RWPE2 (cell line): ENCODE measurements around the gene HOXC4.

Experiments used
- ATAC-seq: fragments of 200-7000 bp; cut with Tn5 transposase; 3 replicates; pipeline ENCODE4 v1.9.1; 2021; ENCODE audit warnings: low read depth
- DNase-seq: peaks from one replicate; pipeline ENCODE4 v3.0.0-alpha.2; 2020; ENCODE audit warnings: low spot score
- H3K27ac ChIP-seq: fragments of 450-650 bp; 2 replicates; pipeline ENCODE4 v1.5.1; 2017; ENCODE audit warnings: mild to moderate bottlenecking; ENCODE audit not compliant: poor library complexity, severe bottlenecking
- H3K27me3 ChIP-seq: fragments of 250-450 bp; sonication (Bioruptor Pico); 2 replicates; pipeline ENCODE4 v1.5.1; 2021; ENCODE audit warnings: mild to moderate bottlenecking, moderate library complexity; ENCODE audit not compliant: insufficient read depth, poor library complexity, severe bottlenecking
- H3K36me3 ChIP-seq: fragments of 250-450 bp; sonication (Bioruptor Pico); 2 replicates; pipeline ENCODE4 v1.5.1; 2020; ENCODE audit warnings: low read depth, mild to moderate bottlenecking, moderate library complexity
- H3K4me1 ChIP-seq: fragments of 250-450 bp; sonication (Bioruptor Pico); 2 replicates; pipeline ENCODE4 v1.5.1; 2021; ENCODE audit warnings: mild to moderate bottlenecking, moderate library complexity; ENCODE audit not compliant: insufficient read depth, poor library complexity, severe bottlenecking
- H3K4me3 ChIP-seq: fragments of 250-450 bp; sonication (Bioruptor Pico); 2 replicates; pipeline ENCODE4 v1.5.1; 2021; ENCODE audit warnings: mild to moderate bottlenecking, moderate library complexity; ENCODE audit not compliant: severe bottlenecking
- H3K9me3 ChIP-seq: fragments of 250-450 bp; sonication (Bioruptor Pico); 2 replicates; pipeline ENCODE4 v1.5.1; 2021; ENCODE audit warnings: mild to moderate bottlenecking, moderate library complexity; ENCODE audit not compliant: severe bottlenecking
- TF ChIP-seq, protein P1 (sequence below): fragments of 450-650 bp; IDR thresholded peaks from one replicate; pipeline ENCODE4 v1.5.1; 2017; ENCODE audit warnings: mild to moderate bottlenecking, moderate library complexity; ENCODE audit not compliant: poor library complexity, severe bottlenecking

The HOXC4 gene

DNA sequence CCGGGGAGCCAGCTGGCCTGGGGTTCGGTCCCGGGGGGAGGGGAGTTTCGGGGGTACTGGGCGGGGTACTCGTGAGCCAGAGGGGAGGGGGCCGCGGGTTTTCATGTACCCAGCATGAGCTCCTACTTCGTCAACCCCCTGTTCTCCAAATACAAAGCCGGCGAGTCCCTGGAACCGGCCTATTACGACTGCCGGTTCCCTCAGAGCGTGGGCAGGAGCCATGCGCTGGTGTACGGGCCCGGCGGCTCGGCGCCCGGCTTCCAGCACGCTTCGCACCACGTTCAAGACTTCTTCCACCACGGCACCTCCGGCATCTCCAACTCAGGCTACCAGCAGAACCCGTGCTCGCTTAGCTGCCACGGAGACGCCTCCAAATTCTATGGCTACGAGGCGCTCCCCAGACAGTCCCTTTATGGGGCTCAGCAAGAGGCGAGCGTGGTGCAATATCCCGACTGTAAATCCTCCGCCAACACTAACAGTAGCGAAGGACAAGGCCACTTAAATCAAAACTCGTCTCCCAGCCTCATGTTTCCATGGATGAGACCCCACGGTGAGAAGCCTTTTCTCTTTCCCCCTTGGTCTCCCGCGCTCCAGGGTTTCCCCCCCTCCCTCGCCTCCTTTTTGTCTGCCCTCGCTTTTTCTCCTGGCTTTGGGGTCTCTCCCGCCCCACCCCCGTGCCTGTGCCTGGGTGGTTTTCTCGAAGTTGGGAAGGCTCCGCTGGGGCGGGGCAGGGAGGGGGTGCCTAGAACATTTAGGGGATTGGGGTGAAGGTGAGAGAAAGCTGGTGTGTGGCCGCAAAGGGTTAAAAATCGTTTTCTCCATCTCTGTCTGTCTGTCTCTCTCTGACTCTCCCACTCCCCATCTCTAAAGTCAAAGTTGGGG lies 44.2 kb upstream of the HOXC4 start:
- Histone ChIP-seq H3K9me3 (no peaks in the 10 kb centered on the region), H3K4me3 (peak overlapping the region; percentile 25), H3K36me3 (no peaks in the 10 kb centered on the region), H3K27me3 (peaks cover 93% of the 10 kb centered on the region), H3K27ac (no peak overlapping the region), H3K4me1 (no peaks in the 10 kb centered on the region)
- TF ChIP-seq, protein P1, sequence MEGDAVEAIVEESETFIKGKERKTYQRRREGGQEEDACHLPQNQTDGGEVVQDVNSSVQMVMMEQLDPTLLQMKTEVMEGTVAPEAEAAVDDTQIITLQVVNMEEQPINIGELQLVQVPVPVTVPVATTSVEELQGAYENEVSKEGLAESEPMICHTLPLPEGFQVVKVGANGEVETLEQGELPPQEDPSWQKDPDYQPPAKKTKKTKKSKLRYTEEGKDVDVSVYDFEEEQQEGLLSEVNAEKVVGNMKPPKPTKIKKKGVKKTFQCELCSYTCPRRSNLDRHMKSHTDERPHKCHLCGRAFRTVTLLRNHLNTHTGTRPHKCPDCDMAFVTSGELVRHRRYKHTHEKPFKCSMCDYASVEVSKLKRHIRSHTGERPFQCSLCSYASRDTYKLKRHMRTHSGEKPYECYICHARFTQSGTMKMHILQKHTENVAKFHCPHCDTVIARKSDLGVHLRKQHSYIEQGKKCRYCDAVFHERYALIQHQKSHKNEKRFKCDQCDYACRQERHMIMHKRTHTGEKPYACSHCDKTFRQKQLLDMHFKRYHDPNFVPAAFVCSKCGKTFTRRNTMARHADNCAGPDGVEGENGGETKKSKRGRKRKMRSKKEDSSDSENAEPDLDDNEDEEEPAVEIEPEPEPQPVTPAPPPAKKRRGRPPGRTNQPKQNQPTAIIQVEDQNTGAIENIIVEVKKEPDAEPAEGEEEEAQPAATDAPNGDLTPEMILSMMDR: no peak
- DNase-seq: no peak
- ATAC-seq: peak; percentile 48

DNA sequence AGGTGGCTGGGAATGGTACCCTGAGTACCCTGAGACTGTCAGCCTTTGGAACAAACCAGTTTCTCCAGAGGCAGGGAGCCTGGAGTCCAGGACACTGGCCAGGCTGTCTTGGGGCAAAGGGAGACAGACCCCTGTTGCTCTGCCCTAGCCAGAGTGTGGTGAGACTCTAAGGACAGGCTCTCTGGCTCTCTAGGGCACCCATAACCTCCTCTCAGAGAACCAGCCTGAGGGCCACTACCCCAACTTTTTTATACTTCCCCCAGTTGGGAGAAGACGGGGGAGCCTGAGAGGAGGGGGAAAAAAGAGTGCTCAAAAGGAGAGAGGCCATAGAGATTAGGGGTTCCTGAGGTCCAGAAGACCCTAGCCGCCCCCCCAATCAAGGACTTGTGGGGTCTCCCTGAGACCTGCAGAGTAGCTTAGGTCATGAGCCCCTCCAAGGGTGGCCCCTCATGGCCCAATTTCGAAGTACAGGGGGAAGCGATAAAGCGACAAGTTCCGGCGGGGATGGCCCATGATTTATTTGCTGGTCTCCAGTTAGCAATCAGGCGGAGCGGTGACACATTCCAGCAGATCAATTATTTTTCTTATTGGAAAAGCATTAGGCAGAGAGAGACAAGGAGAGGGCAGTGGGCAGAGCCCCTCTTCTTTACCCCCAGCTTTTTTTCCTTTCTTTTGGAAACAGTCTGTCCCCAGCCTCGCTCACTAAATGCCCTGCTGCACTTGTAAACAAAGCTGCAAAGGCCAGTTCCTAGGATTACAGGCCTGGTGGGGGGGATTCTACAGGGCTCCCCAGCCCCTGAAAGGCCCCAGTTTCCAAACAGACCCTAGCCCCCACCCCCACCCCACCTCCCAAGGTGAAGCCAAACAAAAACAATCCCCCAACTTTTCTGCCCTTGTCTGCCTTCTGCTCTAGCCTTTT lies 43.3 kb upstream of the HOXC4 start:
- Histone ChIP-seq H3K9me3 (no peaks in the 10 kb centered on the region), H3K36me3 (no peaks in the 10 kb centered on the region), H3K4me1 (no peaks in the 10 kb centered on the region), H3K27ac (no peak overlapping the region), H3K4me3 (no peak overlapping the region), H3K27me3 (peaks cover 93% of the 10 kb centered on the region)
- DNase-seq: no peak
- TF ChIP-seq, protein P1: no peak
- ATAC-seq: no peak

DNA sequence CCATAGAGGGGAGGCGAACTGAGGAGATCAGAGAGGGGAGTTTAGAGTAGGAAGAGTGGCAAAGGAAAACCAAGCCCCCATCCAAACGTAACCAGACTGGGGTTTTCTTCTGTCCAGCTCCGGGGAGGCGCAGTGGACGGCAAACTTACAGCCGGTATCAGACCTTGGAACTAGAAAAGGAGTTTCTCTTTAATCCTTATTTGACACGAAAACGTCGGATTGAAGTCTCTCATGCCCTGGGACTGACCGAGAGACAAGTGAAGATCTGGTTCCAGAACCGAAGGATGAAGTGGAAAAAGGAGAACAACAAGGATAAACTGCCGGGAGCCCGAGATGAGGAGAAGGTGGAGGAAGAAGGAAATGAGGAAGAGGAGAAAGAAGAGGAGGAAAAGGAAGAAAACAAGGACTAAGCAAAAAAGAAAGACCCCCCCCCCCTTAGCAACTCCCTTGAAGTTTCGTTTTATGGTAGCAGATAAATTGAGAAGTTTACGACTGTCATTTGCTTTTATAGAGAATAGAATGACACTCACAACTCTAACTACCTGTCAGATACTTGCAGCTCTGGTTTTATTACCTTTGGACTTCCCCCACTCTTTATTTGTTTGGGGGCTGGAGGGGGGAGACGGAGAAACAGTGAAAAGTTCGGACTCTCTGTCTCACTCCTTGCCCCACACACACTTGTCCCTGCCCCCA lies 42.5 kb upstream of the HOXC4 start:
- peaks cover 93% of the 10 kb centered on the region for H3K27me3 ChIP-seq
- DNase-seq: no peak
- no peaks in the 10 kb centered on the region for H3K36me3 ChIP-seq
- H3K9me3 ChIP-seq: no peaks in the 10 kb centered on the region
- H3K4me1 ChIP-seq: no peaks in the 10 kb centered on the region
- H3K27ac ChIP-seq: no peak overlapping the region
- H3K4me3 ChIP-seq: peak overlapping the region; percentile 4
- no peak for ATAC-seq
- TF ChIP-seq, protein P1: no peak

DNA sequence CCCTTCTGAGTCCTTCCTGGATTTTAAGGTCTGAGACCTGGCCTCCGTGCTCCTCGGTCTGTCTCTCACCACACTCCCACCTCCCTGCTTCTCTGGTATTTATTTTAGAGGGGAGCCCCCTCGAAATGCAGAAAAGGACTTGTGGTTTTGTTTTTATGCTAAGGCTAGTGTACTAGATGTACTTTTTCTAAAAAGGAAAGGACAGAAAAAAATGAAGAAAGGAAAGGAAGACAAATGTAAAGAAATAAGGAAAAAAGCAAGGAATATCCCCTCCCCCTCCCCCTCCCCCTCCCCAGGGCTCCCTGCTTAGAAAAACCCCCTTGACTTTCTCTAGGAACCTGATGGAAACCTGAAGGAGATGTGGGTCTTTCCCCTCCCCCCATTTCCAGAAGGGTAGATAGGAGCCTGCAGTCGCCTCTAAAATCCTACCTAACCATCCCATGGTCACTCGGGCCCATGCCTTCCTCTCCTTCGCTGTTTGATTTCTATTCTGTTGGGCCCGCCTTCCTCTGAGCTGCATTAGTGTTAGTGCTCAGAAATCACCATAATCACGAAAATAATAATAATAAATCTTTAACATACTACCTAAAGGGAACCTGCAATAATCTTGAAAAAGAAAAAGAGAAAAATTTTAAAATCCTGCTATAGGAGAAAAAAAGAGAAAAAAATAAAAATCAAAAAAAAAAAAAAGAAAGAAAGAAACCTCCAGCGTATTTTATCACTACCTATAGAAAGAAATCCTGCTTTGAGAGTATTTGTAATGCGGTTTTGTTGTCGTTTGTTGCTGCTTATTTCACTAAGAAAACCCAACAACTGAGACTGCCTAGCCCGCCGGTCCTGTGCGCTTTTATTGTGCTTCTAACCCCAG lies 41.7 kb upstream of the HOXC4 start:
- no peaks in the 10 kb centered on the region for H3K4me1 ChIP-seq
- TF ChIP-seq, protein P1: no peak
- H3K36me3 ChIP-seq: no peaks in the 10 kb centered on the region
- peaks cover 91% of the 10 kb centered on the region for H3K27me3 ChIP-seq
- ATAC-seq: no peak
- no peak for DNase-seq
- no peaks in the 10 kb centered on the region for H3K9me3 ChIP-seq
- H3K4me3 ChIP-seq: no peak overlapping the region
- no peak overlapping the region for H3K27ac ChIP-seq
